GM12874 (cell line): ENCODE measurements around the gene CSF1.

Source experiments
- TF ChIP-seq, protein P1 (sequence below): IDR thresholded peaks from 2 replicates; pipeline ENCODE4 v1.5.1; 2011; ENCODE audit warnings: low read depth, mild to moderate bottlenecking, control low read depth, low read length, moderate library complexity; ENCODE audit not compliant: insufficient read depth

The CSF1 gene

DNA sequence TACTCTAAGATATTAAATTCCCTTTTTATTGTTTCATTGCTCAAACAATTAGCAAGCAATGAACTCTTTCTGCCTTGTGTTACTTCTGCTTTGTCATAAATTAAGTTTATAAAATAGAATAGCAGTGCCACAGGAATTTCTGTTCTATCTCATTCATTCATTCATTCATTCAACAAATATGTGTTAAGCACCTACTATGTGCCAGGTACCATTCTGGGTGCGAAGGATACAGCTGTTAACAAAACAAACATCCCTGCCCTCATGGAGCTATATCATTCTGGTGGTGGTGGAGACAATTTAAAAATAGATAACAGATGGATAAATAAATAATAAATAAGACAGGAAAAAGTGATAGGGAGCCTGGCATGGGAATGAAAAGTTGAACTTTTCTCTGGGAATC is 39.4 kb downstream of the CSF1 start:
- TF ChIP-seq, protein P1, sequence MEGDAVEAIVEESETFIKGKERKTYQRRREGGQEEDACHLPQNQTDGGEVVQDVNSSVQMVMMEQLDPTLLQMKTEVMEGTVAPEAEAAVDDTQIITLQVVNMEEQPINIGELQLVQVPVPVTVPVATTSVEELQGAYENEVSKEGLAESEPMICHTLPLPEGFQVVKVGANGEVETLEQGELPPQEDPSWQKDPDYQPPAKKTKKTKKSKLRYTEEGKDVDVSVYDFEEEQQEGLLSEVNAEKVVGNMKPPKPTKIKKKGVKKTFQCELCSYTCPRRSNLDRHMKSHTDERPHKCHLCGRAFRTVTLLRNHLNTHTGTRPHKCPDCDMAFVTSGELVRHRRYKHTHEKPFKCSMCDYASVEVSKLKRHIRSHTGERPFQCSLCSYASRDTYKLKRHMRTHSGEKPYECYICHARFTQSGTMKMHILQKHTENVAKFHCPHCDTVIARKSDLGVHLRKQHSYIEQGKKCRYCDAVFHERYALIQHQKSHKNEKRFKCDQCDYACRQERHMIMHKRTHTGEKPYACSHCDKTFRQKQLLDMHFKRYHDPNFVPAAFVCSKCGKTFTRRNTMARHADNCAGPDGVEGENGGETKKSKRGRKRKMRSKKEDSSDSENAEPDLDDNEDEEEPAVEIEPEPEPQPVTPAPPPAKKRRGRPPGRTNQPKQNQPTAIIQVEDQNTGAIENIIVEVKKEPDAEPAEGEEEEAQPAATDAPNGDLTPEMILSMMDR = no peak

DNA sequence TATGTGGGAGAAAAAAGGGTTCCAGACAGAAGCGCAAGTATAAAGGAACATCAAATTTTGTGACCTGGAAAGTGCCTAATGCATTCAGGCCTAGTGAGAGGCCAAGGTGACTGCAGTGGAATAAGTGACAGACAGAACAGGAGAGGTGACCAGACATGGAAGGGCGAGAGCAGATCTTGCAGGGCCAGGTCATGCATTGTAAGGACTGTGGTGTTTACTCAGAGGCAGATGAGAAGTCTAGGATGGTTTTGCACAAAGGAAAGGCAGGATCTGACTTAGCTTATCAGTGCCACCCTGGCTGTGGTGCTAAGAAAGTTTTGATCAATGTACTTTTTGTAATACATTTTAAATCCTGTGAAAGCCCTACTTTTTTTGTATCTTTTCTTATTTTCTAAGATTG is 39.9 kb downstream of the CSF1 start:
- TF ChIP-seq, protein P1 = no peak

DNA sequence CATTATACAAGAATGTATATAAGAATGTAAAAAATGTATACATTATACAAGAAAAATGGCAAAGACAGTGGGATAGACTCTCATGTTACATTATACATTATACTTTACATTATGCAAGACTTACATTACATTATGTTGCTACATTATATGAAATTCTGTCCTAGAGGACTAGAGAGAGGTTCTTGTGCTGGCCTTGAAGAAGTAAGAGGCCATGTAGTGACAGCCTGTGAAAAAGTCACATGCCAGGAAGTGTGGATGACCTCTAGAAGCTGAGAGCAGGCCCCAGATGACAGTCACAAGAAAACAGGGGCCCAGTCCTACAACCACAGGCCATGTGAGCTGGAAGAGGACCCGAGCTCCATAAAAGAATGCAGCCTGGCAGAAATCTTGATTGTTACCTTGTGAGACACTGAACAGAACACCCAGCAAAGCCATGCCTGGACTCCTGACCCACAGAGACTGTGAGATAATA is 43.4 kb downstream of the CSF1 start:
- TF ChIP-seq, protein P1 = no peak

DNA sequence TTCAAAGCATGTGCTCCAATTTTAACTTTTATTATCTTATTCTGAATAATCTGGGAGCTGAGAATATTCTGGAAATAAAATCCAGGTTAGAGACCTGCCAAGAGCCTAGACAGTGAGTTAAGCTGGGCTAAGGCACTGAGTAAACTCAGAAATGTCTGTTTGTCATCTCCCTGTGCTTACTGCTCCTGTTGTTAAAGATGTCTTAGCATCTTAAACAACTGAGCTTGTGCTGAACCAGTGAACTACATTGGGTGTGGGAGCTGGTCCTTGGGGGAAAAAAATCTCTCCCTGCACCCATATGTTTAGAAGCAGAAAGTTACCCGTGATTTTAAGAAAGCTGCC is 49.0 kb downstream of the CSF1 start:
- TF ChIP-seq, protein P1 = no peak

DNA sequence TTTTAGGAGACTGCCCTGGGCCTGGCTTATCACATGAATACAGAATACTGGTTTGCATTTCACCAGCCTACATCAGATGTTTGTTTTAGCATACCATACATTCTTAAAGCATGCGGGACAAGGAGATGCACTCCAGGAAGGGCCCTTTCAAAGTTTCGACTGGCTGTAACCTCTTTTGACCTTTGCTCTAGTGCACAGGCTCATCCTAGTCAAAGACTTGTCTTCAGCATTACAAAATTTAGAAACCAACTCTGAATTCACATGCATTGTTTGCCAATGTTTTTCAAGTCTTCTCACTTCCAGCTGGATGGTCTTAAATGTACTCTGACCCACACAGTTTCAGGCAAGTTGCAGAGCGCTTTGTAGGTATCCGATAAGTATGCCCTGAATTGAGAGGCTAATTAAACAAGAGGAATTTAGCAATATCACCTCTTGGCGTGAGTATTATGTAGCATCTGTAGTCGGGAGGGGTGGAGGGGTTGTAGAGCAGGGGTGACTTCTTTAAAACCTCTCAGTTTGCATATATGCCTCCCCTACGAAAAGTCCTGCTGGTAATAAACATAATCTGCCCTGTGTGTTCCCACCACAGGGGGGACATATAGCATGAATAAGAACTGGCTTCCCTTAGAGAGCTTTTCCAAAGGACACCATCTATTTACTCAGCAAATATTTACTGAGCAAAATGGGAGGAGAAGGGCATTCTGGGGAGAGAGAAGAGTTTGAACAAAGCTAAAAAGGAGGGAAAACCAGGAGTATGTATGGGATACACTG is 49.5 kb downstream of the CSF1 start:
- TF ChIP-seq, protein P1 = no peak

DNA sequence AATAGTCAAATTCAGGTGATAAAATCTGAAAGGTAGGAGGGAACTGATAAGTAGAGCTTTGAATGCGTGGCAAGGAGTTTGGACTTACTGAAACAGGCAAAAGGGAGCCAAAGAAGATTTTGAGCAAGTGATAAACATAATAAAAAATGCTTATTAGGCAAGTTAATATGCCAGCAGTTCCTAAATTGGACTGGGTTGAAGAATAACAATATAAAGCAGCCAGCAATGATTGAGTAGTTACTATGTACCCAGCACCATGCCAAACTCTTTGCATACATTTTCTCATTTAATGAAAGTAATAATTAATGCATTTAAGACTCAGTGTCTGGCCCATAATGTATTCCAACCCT is 50.1 kb downstream of the CSF1 start:
- TF ChIP-seq, protein P1 = no peak

DNA sequence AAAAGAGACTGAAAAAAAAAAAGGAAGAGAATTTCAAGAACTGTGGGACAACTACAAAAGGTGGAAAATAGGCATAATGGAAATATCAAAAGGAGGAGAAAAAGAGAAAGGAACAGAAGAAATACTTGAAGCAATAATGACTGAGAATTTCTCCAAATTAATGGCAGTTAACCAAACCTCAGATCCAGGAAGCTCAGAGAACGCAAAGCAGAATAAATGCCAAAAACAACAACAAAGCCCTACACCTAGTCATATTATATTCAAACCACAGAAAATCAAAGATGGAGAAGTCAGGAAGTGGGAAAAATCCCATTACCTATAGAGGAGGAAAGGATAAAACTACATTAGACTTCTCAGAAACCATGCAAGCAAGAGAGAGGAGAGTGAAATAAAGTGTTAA is 53.2 kb downstream of the CSF1 start:
- TF ChIP-seq, protein P1 = no peak
